ENCODE results near the gene SPAG16.

SPAG16 gene

GRCh38 chr2:214246417-214246816 is 962.2 kb downstream of the SPAG16 start:
- no peak for DNase-seq (ENCODE audit: low read depth, low spot score)

- DNase-seq (ENCODE audit: low read depth, low spot score), result no peak
Observed at GRCh38 chr2:214247531-214247930, 963.3 kb downstream of the SPAG16 start.

GRCh38 chr2:214255046-214255445 is 970.8 kb downstream of the SPAG16 start:
- DNase-seq (ENCODE audit: low read depth, low spot score), result no peak

GRCh38 chr2:214261683-214262082 is 977.4 kb downstream of the SPAG16 start:
- peak; percentile 48 for DNase-seq (ENCODE audit: low read depth, low spot score)

- DNase-seq (ENCODE audit: low read depth, low spot score), result no peak
Observed at GRCh38 chr2:214264171-214264570, 979.9 kb downstream of the SPAG16 start.

GRCh38 chr2:214265991-214266489 is 981.8 kb downstream of the SPAG16 start:
- peak; percentile 54 for DNase-seq (ENCODE audit: low read depth, low spot score)

GRCh38 chr2:214277880-214278279 is 993.6 kb downstream of the SPAG16 start:
- no peak for DNase-seq (ENCODE audit: low read depth, low spot score)

- no peak for DNase-seq (ENCODE audit: low read depth, low spot score)
Observed at GRCh38 chr2:214286011-214286410, 1001.7 kb downstream of the SPAG16 start.

- no peak for DNase-seq (ENCODE audit: low read depth, low spot score)
Observed at GRCh38 chr2:214293593-214293992, 1009.3 kb downstream of the SPAG16 start.

GRCh38 chr2:214294426-214294825 is 1010.2 kb downstream of the SPAG16 start:
- no peak for DNase-seq (ENCODE audit: low read depth, low spot score)

GRCh38 chr2:214297423-214297822 is 1013.2 kb downstream of the SPAG16 start:
- DNase-seq (ENCODE audit: low read depth, low spot score), result no peak

GRCh38 chr2:214310319-214310718 is 1026.1 kb downstream of the SPAG16 start:
- no peak for DNase-seq (ENCODE audit: low read depth, low spot score)

- no peak for DNase-seq (ENCODE audit: low read depth, low spot score)
Observed at GRCh38 chr2:214311031-214311533, 1026.8 kb downstream of the SPAG16 start.

- DNase-seq (ENCODE audit: low read depth, low spot score), result no peak
Observed at GRCh38 chr2:214311931-214312749, 1027.9 kb downstream of the SPAG16 start.

GRCh38 chr2:214315324-214315723 is 1031.1 kb downstream of the SPAG16 start:
- DNase-seq (ENCODE audit: low read depth, low spot score), result no peak

- no peak for DNase-seq (ENCODE audit: low read depth, low spot score)
Observed at GRCh38 chr2:214320211-214320610, 1035.9 kb downstream of the SPAG16 start.

GRCh38 chr2:214322662-214323061 is 1038.4 kb downstream of the SPAG16 start:
- peak; percentile 47 for DNase-seq (ENCODE audit: low read depth, low spot score)

GRCh38 chr2:214325404-214325803 is 1041.1 kb downstream of the SPAG16 start:
- no peak for DNase-seq (ENCODE audit: low read depth, low spot score)

- peak; percentile 51 for DNase-seq (ENCODE audit: low read depth, low spot score)
Observed at GRCh38 chr2:214328941-214329340, 1044.7 kb downstream of the SPAG16 start.

- DNase-seq (ENCODE audit: low read depth, low spot score), result no peak
Observed at GRCh38 chr2:214341646-214342045, 1057.4 kb downstream of the SPAG16 start.

- DNase-seq (ENCODE audit: low read depth, low spot score), result no peak
Observed at GRCh38 chr2:214358506-214358905, 1074.2 kb downstream of the SPAG16 start.

- DNase-seq (ENCODE audit: low read depth, low spot score), result no peak
Observed at GRCh38 chr2:214361116-214361515, 1076.9 kb downstream of the SPAG16 start.

- no peak for DNase-seq (ENCODE audit: low read depth, low spot score)
Observed at GRCh38 chr2:214365549-214365948, 1081.3 kb downstream of the SPAG16 start.
